Measurements from ENCODE around the gene C3AR1. TPM values are rescaled to one million over a fixed set of nuclear protein-coding genes. Genes with fewer than 3 reads are reported as not detected.

C3AR1 gene
- total RNA-seq, 1 experiment from 2014 or later = 0.09 TPM

GRCh38 chr12:8050600-8051250 is 15.4 kb downstream of the C3AR1 start:
- no peaks in the 10 kb centered on the region for H3K27me3 Mint-ChIP-seq (ENCODE audit: low read depth)
- ChIA-PET POLR2A (no interaction called here), CTCF (interaction anchor here (2.1 kb wide), 1 partner anchor 27 kb away, joined by 7 read pairs; no protein-coding TSS in a partner anchor)
- H3K9me3 Mint-ChIP-seq = no peaks in the 10 kb centered on the region
- peaks cover 56% of the 10 kb centered on the region for H3K36me3 Mint-ChIP-seq
- no peak for TF ChIP-seq ZBTB21 (CRISPR knock-in tag; IDR thresholded peaks at IDR 0.05; ENCODE audit: borderline replicate concordance)
- TF ChIP-seq ATF1 (CRISPR knock-in tag; IDR thresholded peaks at IDR 0.05) = no peak
- no peak for TF ChIP-seq ZNF281 (CRISPR knock-in tag; IDR thresholded peaks at IDR 0.05)
- no peak for TF ChIP-seq JAZF1 (CRISPR knock-in tag; IDR thresholded peaks at IDR 0.05)
- no peak for TF ChIP-seq ZNF396 (CRISPR knock-in tag; IDR thresholded peaks at IDR 0.05; ENCODE audit: borderline replicate concordance)
- TF ChIP-seq HMGA2 (CRISPR knock-in tag; IDR thresholded peaks at IDR 0.05) = no peak
- TF ChIP-seq EMX1 (CRISPR knock-in tag; IDR thresholded peaks at IDR 0.05) = no peak
- no peak for TF ChIP-seq NFATC4 (CRISPR knock-in tag; IDR thresholded peaks at IDR 0.05)
- no peak for TF ChIP-seq CREB1 (CRISPR knock-in tag; IDR thresholded peaks at IDR 0.05)
- no peak for TF ChIP-seq E2F4 (CRISPR knock-in tag; IDR thresholded peaks at IDR 0.05; ENCODE audit: borderline replicate concordance, low read depth)
- no peak for TF ChIP-seq SOX15 (CRISPR knock-in tag; IDR thresholded peaks at IDR 0.05)
- no peak for TF ChIP-seq ESRRA (CRISPR knock-in tag; IDR thresholded peaks at IDR 0.05; ENCODE audit: borderline replicate concordance)
- no peak for TF ChIP-seq CDX4 (CRISPR knock-in tag; IDR thresholded peaks at IDR 0.05; ENCODE audit: borderline replicate concordance)
- TF ChIP-seq GABPB1 (CRISPR knock-in tag; IDR thresholded peaks at IDR 0.05) = no peak
- no peak for TF ChIP-seq ZNF512 (CRISPR knock-in tag; IDR thresholded peaks at IDR 0.05; ENCODE audit: borderline replicate concordance)
- TF ChIP-seq ATF6 (CRISPR knock-in tag; IDR thresholded peaks at IDR 0.05) = no peak
- TF ChIP-seq ELF4 (CRISPR knock-in tag; IDR thresholded peaks at IDR 0.05; ENCODE audit: low read depth) = no peak
- no peak for TF ChIP-seq ETV6 (CRISPR knock-in tag; IDR thresholded peaks at IDR 0.05)
- H3K4me3 Mint-ChIP-seq = no peak overlapping the region
- ATAC-seq (no peak), DNase-seq (ENCODE audit: low spot score) (no peak)
- no peak overlapping the region for H3K27ac Mint-ChIP-seq
- no peaks in the 10 kb centered on the region for H3K4me1 Mint-ChIP-seq
